Measurements from ENCODE around the gene LRRC14B. TPM values are rescaled to one million over a fixed set of nuclear protein-coding genes. Genes with fewer than 3 reads are reported as not detected.

The LRRC14B gene
- total RNA-seq, 1 experiment from 2014 or later, result not detected

GRCh38 chr5:200985-201384, 9.7 kb downstream of the LRRC14B start:
- Mint-ChIP-seq H3K36me3 (ENCODE audit: insufficient read depth, unreplicated experiment) (peaks cover 11% of the 10 kb centered on the region), H3K27me3 (ENCODE audit: unreplicated experiment) (no peaks in the 10 kb centered on the region), H3K27ac (ENCODE audit: unreplicated experiment) (no peak overlapping the region), H3K4me3 (ENCODE audit: low read depth, unreplicated experiment) (no peak overlapping the region), H3K4me1 (ENCODE audit: low read depth, unreplicated experiment) (no peaks in the 10 kb centered on the region), H3K9me3 (ENCODE audit: low read depth, unreplicated experiment) (no peaks in the 10 kb centered on the region)
- no TSS peak for BruUV-seq (replicated peaks)
- intact Hi-C loops (cut with micrococcal nuclease; ENCODE audit: unreplicated experiment), result no loop called here
- DNase-seq, result no peak
- CTCF ChIA-PET, result no interaction called here
- TF ChIP-seq, protein P1, sequence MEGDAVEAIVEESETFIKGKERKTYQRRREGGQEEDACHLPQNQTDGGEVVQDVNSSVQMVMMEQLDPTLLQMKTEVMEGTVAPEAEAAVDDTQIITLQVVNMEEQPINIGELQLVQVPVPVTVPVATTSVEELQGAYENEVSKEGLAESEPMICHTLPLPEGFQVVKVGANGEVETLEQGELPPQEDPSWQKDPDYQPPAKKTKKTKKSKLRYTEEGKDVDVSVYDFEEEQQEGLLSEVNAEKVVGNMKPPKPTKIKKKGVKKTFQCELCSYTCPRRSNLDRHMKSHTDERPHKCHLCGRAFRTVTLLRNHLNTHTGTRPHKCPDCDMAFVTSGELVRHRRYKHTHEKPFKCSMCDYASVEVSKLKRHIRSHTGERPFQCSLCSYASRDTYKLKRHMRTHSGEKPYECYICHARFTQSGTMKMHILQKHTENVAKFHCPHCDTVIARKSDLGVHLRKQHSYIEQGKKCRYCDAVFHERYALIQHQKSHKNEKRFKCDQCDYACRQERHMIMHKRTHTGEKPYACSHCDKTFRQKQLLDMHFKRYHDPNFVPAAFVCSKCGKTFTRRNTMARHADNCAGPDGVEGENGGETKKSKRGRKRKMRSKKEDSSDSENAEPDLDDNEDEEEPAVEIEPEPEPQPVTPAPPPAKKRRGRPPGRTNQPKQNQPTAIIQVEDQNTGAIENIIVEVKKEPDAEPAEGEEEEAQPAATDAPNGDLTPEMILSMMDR (IDR thresholded peaks at IDR 0.05; ENCODE audit: unreplicated experiment), result no peak

DNA sequence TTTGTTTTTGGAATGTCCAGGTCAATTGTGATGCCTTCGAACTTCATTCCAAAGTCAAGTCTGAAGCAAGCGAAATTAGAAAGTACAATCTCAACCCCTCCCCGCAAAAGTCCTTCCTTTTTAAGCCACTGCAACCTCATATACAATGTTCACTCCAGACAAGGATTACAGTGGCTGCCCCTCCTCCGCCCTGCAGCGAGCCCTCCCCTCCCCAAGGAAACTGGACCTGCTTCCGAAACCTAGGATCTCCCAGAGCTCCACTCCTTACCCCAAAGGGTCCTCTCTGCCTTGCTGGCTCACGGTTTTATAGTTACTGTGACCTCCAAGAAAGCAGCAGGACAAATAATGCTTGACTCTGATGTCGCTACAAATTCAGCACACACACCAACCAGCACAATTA, 10.4 kb downstream of the LRRC14B start:
- H3K36me3 Mint-ChIP-seq (ENCODE audit: insufficient read depth, unreplicated experiment), result peaks cover 11% of the 10 kb centered on the region
- TF ChIP-seq, protein P1 (IDR thresholded peaks at IDR 0.05; ENCODE audit: unreplicated experiment), result no peak
- BruUV-seq (replicated peaks), result no TSS peak
- peaks cover 2% of the 10 kb centered on the region for H3K4me1 Mint-ChIP-seq (ENCODE audit: low read depth, unreplicated experiment)
- no peak overlapping the region for H3K27ac Mint-ChIP-seq (ENCODE audit: unreplicated experiment)
- no peak overlapping the region for H3K4me3 Mint-ChIP-seq (ENCODE audit: low read depth, unreplicated experiment)
- H3K9me3 Mint-ChIP-seq (ENCODE audit: low read depth, unreplicated experiment), result no peaks in the 10 kb centered on the region
- no peak for DNase-seq
- H3K27me3 Mint-ChIP-seq (ENCODE audit: unreplicated experiment), result no peaks in the 10 kb centered on the region
- intact Hi-C loops (cut with micrococcal nuclease; ENCODE audit: unreplicated experiment), result no loop called here
- CTCF ChIA-PET, result no interaction called here

DNA sequence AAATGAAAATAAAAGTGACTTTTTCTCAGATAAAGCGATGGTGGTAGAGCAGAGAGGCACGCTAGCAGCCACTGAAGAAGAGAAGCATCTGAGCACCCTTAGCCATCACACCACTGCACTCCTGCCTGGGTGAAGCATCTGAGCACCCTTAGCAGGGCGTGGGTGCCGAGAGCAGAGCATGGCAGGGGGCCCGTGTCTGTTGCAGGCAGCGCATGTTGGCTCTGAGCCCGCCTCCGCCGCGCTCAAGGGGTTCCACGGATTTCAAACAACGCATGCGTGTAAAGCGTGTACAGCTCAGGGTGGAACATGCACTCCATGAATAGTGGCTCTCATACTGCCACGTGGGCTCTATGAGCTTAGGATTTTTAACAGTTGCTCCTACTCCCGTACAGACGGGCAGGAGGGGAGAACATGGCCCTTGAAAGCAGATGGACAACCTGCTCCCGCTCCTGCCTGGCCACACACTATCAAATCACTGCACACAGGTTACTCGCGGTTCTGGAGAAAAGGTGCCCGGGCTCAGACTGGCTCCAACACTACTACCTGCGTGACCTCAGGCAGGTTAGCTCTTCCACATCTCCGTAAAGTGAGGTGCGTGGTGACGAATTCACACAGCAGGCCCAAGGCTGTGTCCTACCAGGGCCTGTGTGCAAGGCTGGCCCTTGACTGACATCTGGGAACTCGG, 12.1 kb downstream of the LRRC14B start:
- no peak for DNase-seq
- Mint-ChIP-seq H3K27ac (ENCODE audit: unreplicated experiment) (no peak overlapping the region), H3K4me1 (ENCODE audit: low read depth, unreplicated experiment) (peaks cover 10% of the 10 kb centered on the region), H3K4me3 (ENCODE audit: low read depth, unreplicated experiment) (no peak overlapping the region), H3K36me3 (ENCODE audit: insufficient read depth, unreplicated experiment) (peaks cover 11% of the 10 kb centered on the region), H3K27me3 (ENCODE audit: unreplicated experiment) (no peaks in the 10 kb centered on the region), H3K9me3 (ENCODE audit: low read depth, unreplicated experiment) (no peaks in the 10 kb centered on the region)
- CTCF ChIA-PET, result no interaction called here
- intact Hi-C loops (cut with micrococcal nuclease; ENCODE audit: unreplicated experiment), result no loop called here
- TF ChIP-seq, protein P1 (IDR thresholded peaks at IDR 0.05; ENCODE audit: unreplicated experiment), result no peak
- BruUV-seq (replicated peaks), result no TSS peak

DNA sequence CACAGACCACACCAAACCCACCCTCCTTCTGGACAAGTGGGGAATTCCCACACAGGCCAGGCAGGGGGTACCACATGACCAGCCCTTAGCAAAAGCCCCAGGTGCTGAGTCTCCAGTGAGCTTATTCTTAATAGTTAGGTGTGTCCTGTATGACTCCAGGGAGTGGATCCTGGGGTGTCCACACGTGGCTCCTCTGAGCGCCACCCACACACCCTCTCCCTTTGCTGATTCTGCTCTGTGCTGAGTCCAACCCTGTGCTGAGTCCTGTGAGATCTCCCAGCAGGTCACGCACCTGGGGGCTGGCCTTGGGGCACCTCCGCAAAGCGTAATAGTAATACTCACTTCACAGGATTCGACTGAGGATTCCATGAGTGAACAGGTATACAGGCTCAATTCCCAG, 12.7 kb downstream of the LRRC14B start:
- Mint-ChIP-seq H3K4me3 (ENCODE audit: low read depth, unreplicated experiment) (no peak overlapping the region), H3K27me3 (ENCODE audit: unreplicated experiment) (no peaks in the 10 kb centered on the region), H3K4me1 (ENCODE audit: low read depth, unreplicated experiment) (peaks cover 10% of the 10 kb centered on the region), H3K36me3 (ENCODE audit: insufficient read depth, unreplicated experiment) (peaks cover 11% of the 10 kb centered on the region), H3K9me3 (ENCODE audit: low read depth, unreplicated experiment) (no peaks in the 10 kb centered on the region), H3K27ac (ENCODE audit: unreplicated experiment) (no peak overlapping the region)
- no TSS peak for BruUV-seq (replicated peaks)
- TF ChIP-seq, protein P1 (IDR thresholded peaks at IDR 0.05; ENCODE audit: unreplicated experiment), result no peak
- no peak for DNase-seq
- CTCF ChIA-PET, result no interaction called here
- intact Hi-C loops (cut with micrococcal nuclease; ENCODE audit: unreplicated experiment), result no loop called here
